GF-D8 (cell line): ENCODE results near the gene DHRSX.
"Not testable (repeated sequence)": the region's sequence is repeated elsewhere in the genome, so short reads cannot be mapped to it uniquely, and the experiment has no call there.

ENCODE experiments used
- DNase-seq: peaks from one replicate; lab custom pipeline; 2025; lab: John Stamatoyannopoulos, UW

DHRSX gene

DNA sequence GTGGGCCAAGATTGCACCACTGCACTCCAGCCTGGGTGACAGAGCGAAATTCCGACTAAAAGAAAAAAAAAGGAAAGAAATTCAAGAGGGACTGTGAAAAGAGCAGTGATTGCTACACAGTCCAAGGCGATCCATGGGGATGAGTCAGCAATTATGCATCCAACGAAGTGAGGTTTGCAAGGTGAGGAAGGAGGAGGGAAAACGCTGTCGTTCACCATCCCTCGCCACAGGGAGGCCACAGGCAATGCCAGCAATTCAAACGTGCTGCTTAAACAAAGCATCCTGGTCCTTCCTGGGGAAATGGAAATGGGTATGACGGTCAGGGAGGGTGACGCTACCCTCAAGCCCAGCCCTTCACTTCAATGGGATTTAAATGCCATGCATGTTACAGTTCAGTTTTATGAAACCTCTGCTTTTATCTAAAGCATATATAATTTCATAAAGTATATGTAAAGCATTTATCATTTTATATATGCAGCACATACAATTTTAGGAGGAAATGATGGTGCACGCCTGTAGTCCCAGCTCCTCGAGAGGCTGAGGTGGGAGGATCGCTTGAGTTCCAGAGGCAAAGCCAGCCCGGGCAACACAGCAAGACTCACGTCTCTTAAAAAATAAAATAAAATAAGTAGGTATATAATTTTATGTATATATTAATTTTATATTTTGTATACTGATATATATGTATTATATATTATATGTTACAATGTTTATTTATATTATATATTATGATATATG is 108.7 kb downstream of the DHRSX start:
- DNase-seq, result no peak

- DNase-seq, result no peak
Measured at GRCh38 chrX:2390754-2391153, 110.0 kb downstream of the DHRSX start.

- not testable (repeated sequence) for DNase-seq
Measured at GRCh38 chrX:2389731-2390130, 111.0 kb downstream of the DHRSX start.

DNA sequence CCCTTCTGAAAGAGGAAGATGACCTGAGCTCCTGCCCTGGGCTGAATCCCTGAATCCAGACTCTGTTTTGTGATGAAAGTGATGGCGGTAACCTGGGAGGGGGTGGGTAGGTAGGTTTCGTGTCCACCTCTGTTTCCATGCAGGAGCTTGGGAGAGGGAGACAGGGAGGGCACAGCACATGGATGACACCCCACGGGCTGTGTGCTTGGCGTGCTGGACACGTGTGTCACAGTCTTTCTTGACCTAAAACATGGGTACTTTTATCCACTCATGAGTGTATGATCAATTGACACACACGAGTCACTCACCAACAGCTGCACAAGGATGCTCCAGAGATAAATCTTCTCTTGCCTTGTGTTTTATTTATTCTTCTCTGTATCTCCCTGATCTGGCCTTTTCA is 111.5 kb downstream of the DHRSX start:
- DNase-seq, result no peak

GRCh38 chrX:2388669-2389068 is 112.1 kb downstream of the DHRSX start:
- DNase-seq, result no peak

DNA sequence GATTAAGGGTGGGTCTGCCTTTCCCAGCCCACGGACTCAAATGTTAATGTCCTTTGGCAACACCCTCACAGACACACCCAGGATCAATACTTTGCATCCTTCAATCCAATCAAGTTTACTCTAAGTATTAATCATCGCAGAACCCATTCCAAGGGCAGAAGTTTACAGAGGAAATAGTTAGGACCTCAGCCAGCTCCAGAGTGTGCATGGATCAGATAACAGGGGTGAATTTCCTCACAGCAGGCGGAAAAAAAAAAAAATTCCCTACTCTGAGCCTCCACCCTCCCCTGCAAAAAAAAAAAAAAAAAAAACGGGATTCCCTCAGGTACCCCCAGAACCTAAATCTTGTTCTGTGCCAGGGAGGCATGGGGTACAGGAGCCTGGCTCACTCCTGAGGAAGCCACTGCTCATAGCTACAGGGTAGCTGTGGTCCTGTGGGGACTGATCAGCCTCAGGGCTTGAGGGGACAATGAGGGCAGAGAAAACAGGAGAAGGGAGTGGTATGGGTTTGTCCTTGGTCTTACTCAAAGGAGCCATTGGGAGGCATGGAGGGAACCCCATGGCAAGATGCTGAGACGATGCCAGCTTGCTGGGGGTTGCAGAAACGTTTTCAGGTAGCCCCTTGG is 113.0 kb downstream of the DHRSX start:
- no peak for DNase-seq

DNA sequence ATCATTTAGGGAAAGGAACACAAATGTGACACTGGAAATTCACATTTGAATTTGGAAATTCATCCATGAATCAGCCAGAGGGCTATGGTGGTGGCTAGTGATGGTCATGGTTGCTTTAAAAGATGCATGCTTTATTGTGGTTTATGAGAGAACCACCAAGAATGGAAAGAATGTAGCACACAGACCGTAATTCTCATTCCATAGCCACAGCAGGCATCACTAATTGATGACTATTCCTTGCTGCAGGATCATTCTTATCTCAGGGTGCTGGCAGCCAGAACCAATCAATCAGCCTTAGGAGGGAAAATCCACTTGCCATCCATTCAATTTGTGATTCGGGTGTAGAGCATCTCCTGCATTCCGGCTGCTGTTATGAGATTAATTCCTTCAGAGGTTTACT is 115.6 kb downstream of the DHRSX start:
- no peak for DNase-seq

- DNase-seq, result no peak
Measured at GRCh38 chrX:2384486-2384885, 116.3 kb downstream of the DHRSX start.

DNA sequence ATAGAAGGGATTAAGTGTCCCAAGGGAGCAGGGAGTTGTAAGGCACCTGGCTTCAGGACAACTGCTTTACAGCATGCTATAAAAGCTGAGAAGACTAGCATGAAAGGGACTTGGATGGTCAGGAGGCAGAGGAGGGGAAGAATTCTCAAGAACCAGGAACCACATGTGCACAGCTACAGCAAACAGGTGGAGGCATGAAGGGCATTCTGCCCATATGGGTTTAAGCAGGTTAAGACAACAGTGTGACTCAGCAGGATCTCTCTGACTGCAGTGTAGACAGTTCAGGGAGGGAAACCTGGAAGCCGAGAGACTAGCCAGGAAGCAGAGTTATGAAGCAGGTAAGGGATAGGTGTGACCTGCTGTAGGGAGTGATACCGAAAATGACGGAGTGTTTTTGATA is 117.0 kb downstream of the DHRSX start:
- DNase-seq, result no peak

DNA sequence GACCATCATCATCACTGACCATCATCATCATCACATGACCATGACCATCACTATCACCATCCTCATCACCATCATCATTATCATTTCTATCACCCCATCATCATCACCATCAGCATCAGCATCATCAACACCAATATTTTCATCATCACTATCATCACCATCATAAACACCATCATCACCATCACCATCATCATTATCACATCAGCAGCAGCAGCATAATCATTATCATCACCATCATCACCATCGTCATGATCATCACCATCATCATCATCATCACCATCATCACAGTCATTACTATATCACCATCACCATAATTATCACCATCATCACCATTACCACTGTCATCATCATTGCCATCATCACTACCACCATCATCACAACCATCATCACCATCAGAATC is 117.6 kb downstream of the DHRSX start:
- no peak for DNase-seq

DNA sequence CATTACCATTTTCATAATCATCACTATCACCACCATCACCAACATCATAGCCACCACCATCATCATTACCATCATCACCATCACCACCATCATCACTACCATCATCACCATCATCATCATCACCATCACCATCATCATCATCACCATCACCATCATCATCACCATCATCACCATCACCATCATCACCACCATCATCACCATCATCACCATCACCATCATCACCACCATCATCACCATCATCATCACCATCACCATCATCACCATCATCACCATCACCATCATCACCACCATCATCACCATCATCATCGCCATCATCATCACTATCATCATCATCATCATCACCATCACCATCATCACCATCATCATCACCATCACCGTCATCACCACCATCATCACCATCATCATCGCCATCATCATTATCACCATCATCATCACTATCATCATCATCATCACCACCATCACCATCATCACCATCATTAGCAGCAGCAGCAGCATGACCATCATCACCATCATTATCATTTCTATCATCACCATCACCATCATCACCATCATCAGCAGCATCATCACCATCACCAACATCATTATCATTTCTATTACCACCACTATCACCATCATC is 118.2 kb downstream of the DHRSX start:
- not testable (repeated sequence) for DNase-seq

GRCh38 chrX:2376166-2376565 is 124.6 kb downstream of the DHRSX start:
- no peak for DNase-seq

GRCh38 chrX:2374086-2374485 is 126.7 kb downstream of the DHRSX start:
- no peak for DNase-seq

- DNase-seq, result no peak
Measured at GRCh38 chrX:2373615-2374014, 127.2 kb downstream of the DHRSX start.

DNA sequence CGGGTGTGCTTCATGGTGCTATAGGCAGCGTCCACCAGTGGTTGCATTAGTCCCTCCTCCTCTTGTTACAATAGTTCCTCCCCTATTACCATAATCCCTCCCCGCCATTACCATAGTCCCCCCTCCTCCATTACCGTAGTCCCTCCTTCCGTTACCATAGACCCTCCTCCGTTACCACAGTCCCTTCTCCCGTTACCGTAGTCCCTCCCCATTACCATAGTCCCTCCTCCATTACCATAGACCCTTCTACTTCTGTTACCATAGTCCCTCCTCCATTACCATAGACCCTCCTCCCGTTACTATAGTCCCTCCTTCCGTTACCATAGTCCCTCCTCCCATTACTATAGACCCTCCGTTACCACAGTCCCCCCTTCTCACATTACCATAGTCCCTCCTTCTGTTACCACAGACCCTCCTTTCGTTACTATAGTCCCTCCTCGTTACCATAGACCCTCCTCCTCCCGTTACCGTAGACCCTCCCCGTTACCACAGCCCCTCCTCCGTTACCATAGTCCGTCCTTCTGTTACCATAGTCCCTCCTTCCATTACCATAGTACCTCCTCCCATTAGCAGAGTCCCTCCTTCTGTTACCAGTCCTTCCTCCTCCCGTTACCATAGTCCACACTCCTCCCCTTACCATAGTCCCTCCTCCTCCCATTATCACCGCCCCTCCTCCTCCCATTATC is 129.6 kb downstream of the DHRSX start:
- DNase-seq, result no peak

- DNase-seq, result no peak
Measured at GRCh38 chrX:2370456-2370855, 130.3 kb downstream of the DHRSX start.

GRCh38 chrX:2369206-2369605 is 131.6 kb downstream of the DHRSX start:
- DNase-seq, result no peak

GRCh38 chrX:2360731-2361130 is 140.0 kb downstream of the DHRSX start:
- DNase-seq, result no peak

- DNase-seq, result not testable (repeated sequence)
Measured at GRCh38 chrX:2359522-2359921, 141.3 kb downstream of the DHRSX start.

DNA sequence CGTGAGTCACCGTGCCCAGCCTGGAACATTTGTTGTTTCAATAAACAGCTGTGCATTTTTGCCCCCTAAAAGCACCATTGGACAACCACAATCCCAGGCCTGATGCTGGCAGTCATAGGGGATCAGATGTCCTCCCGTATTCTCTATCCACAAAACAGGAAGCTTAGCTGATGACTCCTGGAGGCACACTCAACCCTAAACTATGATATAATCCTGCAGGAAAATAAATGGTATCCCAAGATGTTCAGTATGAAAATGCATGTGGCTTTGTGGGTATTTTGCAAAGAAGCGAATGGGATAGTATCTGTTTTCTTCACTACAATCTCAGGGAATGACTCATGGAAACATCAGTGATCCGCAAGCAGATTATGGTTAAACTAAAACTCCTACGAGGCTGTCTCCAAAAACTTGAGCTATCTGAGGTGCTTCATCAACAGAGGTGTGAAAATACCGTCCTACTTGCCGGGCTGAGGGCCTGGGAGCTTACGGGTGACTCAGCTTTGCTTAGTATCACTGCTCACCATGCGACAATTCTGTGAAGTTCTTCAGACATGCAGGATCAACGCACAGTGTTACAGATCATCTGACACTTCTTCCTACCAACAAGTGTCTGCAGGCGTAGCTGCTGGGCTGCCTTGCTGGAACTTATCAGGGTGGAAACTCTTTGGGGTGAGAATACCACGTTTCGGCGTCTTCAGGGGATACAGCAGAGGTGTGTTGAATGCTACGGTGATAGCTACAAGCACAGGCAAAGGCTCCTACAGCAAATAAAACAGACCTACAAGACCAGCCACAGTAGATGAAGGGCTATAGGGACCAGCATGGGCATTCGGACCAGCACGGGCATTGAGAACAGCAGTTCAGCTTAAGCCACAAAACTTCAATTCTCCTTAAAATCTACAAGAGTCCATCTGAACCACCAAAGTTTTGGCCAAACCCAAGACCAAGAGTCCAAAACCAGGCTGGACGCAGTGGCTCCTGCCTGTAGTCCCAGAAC is 148.5 kb downstream of the DHRSX start:
- DNase-seq, result no peak

- DNase-seq, result no peak
Measured at GRCh38 chrX:2351321-2351720, 149.5 kb downstream of the DHRSX start.

GRCh38 chrX:2350703-2351102 is 150.1 kb downstream of the DHRSX start:
- not testable (repeated sequence) for DNase-seq
